Choroid plexus epithelial cell (primary cell): Measurements from ENCODE around the gene CBFB.

Experiments
- DNase-seq: peaks from one replicate; pipeline ENCODE4 v3.0.0-alpha.2; 2010; ENCODE audit warnings: low read depth
- H3K4me3 ChIP-seq: 2 replicates; pipeline ENCODE4 v1.5.1; 2011; ENCODE audit warnings: low read depth, mild to moderate bottlenecking, control low read depth, low read length, moderate library complexity
- TF ChIP-seq, protein P1 (sequence below): conservative IDR thresholded peaks from 2 replicates; pipeline ENCODE4 v1.5.1; 2011; ENCODE audit warnings: low read depth, mild to moderate bottlenecking, control low read depth, inconsistent platforms, low read length, moderate library complexity

The CBFB gene

DNA sequence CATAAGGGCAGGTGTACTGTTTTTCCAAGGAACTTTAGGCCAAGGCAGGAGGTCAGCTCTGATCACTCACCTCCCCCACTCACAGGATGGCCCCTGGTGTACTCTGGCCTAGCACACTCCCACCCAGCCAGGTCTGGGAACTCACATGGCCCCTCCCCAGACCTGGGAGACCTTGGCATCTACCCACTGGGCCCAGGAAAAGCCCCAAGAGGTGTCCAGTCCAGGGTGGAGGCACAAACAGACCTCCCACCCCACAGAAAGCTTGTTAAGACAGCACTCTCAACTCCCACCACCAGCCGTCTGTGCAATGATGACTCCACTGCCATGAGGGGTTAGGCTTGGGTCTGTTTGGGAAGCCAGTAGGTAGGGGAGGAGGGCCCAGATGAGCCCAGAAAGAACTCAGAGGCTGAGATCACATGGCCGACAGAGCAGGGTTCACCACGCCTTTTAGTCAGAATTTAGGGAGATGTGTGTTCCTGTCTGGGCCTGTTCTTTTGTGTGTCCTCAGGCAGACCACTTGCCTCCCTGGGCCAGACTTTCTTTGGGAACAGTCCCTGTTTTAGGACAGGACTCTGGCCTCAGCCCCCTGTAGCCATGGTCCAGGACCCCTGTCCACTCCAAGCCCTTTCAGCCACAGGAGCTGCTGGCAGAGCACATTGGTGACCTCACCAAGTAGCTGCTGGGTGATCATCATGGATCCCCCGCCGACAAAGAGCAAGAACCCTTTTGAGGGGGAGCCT lies 12.1 kb upstream of the CBFB start:
- H3K4me3 ChIP-seq: no peak overlapping the region
- TF ChIP-seq, protein P1, sequence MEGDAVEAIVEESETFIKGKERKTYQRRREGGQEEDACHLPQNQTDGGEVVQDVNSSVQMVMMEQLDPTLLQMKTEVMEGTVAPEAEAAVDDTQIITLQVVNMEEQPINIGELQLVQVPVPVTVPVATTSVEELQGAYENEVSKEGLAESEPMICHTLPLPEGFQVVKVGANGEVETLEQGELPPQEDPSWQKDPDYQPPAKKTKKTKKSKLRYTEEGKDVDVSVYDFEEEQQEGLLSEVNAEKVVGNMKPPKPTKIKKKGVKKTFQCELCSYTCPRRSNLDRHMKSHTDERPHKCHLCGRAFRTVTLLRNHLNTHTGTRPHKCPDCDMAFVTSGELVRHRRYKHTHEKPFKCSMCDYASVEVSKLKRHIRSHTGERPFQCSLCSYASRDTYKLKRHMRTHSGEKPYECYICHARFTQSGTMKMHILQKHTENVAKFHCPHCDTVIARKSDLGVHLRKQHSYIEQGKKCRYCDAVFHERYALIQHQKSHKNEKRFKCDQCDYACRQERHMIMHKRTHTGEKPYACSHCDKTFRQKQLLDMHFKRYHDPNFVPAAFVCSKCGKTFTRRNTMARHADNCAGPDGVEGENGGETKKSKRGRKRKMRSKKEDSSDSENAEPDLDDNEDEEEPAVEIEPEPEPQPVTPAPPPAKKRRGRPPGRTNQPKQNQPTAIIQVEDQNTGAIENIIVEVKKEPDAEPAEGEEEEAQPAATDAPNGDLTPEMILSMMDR: no peak

DNA sequence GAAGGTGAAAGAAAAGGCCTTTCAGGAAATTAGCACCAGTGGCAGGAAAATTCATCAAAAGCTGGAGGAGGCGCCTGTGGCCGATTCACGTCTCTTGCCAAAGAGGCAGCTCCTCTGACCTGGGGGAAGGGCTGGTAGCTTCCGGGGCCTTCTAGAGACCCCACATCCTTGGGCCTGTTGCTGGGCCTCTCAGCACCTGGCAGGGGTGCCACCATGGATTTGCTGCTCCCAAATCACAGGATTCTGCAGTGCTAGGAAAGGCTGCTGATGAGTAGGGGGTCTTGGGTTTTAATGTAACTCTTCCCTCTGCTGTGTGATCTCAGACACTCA lies 11.6 kb upstream of the CBFB start:
- no peak overlapping the region for H3K4me3 ChIP-seq
- TF ChIP-seq, protein P1: no peak
- DNase-seq: no peak

More for the DNA sequence above, 12.1 kb upstream of the CBFB start:
- no peak for DNase-seq

DNA sequence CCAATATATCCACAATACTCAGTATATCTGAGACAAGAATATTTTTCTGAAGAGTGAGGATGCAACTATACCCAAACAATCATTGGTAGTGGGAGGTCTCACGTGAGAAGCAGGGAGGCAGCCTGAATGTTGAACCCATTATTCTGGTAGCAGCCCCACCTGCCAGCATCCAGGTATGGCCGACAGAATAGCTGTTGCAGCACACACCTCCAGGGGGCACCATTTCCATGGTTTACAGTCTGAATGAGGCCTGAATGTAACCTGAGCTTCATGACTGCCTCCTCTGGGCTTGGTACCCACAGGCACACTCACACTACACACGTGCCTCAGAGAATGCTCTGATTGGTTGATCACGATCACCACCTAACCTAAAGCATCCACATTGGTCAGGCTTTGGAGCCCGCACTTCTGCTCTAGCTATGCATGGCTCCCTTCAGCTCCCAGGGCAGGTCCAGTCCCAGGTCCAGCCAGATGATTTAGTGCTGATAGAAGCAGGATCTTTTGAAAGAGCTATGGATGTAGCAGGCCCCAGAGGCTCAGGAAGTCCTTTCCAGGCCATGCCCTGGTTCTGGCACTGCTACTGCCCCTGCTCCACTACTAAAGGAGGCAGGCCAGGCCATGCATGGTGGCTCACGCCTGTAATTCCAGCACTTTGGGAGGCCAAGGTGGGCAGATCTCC lies 11.0 kb upstream of the CBFB start:
- DNase-seq: peak; percentile 97
- TF ChIP-seq, protein P1: peak; percentile 85
- no peak overlapping the region for H3K4me3 ChIP-seq

DNA sequence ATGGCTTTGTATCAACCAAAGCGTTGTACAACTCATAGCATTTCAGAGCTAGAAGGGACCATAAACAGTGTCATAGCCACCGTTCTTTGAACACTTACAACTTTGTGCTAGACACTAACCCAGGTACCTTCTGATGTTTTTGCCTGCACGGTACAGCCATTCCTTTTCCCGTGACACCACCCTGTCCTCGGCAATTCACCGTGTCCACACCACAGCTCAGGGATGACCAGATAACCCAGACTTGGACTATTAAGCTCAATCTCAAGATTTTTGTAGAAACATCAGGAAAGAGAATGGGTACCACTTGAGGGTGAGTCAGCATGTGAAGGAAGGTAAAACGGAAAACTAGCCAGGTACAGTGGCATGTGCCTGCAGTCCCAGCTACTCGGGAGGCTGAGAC lies 9.8 kb upstream of the CBFB start:
- TF ChIP-seq, protein P1: no peak
- no peak for DNase-seq
- H3K4me3 ChIP-seq: no peak overlapping the region

DNA sequence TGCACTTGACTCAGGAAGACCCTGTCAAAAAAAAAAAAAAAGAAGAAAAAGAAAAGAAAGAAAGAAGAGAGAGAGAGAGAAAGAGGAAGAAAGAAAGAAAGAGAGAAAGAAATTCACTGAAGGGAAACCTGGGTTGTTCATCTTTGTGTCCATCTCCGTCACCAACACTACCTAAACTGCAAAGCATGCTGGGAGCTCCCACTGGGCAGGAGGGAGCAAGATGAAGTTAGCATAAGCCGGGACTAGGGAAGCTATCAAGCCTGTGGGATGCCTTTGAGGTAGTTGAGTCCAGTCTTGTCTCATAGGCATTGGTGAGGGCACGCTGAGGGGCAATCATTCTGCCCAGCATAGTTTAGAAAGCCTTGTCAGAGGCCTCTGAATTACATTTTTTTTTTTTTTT lies 7.6 kb upstream of the CBFB start:
- H3K4me3 ChIP-seq: no peak overlapping the region
- DNase-seq: no peak
- TF ChIP-seq, protein P1: no peak

DNA sequence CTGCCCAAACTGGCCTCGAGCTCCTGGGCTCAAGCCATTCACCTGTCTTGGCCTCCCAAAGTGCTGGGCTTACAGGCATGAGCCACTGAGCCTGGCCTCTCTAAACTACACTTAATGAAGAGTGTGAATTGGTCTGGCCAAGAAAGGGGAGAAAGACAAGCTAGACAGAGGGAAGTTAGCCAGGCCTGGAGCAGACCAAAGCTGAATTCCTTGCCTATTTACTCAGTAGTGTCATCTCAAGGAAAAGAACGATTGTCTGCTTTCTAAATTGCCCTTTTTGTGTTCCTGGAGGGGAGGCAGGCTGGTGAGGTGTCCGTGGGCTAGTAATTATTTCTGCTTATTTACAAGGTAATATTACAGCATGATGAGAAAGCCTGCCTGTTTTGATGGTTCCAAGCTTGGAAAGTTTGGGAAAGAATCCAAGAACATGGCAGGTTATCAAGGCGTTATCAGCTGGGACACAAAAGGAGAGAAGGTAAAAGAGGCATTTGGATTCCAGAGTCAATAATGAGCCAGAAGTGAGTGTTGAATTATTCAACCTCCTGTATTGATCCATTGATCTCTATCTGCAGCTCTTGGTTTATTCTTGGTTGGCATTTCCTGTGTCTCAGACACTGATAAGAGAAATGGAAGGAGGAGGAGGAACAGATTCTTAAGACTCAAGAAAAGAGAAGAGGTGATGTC lies 6.3 kb upstream of the CBFB start:
- peak; percentile 36 for DNase-seq
- H3K4me3 ChIP-seq: no peak overlapping the region
- TF ChIP-seq, protein P1: no peak
